Measurements from ENCODE around the gene CPED1. TPM values are rescaled to one million over a fixed set of nuclear protein-coding genes. Genes with fewer than 3 reads are reported as not detected.

Gene CPED1
- polyA plus RNA-seq, 1 donor from 2014 or later: not detected

DNA sequence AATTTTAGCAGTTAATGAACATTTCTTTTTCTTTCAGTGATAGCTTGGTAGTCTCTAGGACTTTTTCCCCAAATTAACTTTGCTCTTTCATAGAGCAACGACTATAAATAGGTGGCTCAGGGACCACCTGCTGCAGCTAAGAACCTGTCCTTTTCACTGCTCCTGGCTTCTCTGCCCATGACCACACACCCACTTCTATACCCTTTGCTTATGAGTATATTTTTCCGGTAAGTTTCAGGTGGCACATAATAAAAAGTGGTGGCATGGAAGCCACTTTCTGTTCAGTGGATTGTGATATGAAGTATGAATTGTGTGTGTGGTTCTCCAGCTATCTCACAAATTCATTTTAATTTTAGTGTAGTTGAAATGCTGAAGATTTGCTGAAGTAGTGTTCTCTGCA, 36.7 kb upstream of the CPED1 start:
- H3K9me3 ChIP-seq (ENCODE audit: low read length): no peaks in the 10 kb centered on the region
- H3K9me2 ChIP-seq (ENCODE audit: insufficient read depth, low read length): no peaks in the 10 kb centered on the region
- H2AFZ ChIP-seq (ENCODE audit: low read depth, low read length): no peak overlapping the region
- peak overlapping the region; percentile 91 for H3K9ac ChIP-seq (ENCODE audit: low read length)
- H3K4me2 ChIP-seq (ENCODE audit: low read length): peak overlapping the region; percentile 93
- no peak overlapping the region for H3K27ac ChIP-seq (ENCODE audit: low read length)
- peaks cover 25% of the 10 kb centered on the region for H3K79me2 ChIP-seq (replicated peaks; ENCODE audit: insufficient read depth, low read length)
- no peak for TF ChIP-seq EP300 (conservative IDR thresholded peaks at IDR 0.05; ENCODE audit: poor library complexity, severe bottlenecking)
- TF ChIP-seq, protein P1, sequence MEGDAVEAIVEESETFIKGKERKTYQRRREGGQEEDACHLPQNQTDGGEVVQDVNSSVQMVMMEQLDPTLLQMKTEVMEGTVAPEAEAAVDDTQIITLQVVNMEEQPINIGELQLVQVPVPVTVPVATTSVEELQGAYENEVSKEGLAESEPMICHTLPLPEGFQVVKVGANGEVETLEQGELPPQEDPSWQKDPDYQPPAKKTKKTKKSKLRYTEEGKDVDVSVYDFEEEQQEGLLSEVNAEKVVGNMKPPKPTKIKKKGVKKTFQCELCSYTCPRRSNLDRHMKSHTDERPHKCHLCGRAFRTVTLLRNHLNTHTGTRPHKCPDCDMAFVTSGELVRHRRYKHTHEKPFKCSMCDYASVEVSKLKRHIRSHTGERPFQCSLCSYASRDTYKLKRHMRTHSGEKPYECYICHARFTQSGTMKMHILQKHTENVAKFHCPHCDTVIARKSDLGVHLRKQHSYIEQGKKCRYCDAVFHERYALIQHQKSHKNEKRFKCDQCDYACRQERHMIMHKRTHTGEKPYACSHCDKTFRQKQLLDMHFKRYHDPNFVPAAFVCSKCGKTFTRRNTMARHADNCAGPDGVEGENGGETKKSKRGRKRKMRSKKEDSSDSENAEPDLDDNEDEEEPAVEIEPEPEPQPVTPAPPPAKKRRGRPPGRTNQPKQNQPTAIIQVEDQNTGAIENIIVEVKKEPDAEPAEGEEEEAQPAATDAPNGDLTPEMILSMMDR (IDR thresholded peaks at IDR 0.05; ENCODE audit: poor library complexity, severe bottlenecking): no peak
- no peak for TF ChIP-seq EZH2 (IDR thresholded peaks at IDR 0.05; ENCODE audit: borderline replicate concordance, insufficient read depth, low read length, poor library complexity, severe bottlenecking)
- no peak for TF ChIP-seq TAF1 (IDR thresholded peaks at IDR 0.05; ENCODE audit: low read depth)
- no peak for TF ChIP-seq RAD21 (conservative IDR thresholded peaks at IDR 0.05)
- TF ChIP-seq POLR2AphosphoS5 (IDR thresholded peaks at IDR 0.05): no peak
- TF ChIP-seq, protein P2, sequence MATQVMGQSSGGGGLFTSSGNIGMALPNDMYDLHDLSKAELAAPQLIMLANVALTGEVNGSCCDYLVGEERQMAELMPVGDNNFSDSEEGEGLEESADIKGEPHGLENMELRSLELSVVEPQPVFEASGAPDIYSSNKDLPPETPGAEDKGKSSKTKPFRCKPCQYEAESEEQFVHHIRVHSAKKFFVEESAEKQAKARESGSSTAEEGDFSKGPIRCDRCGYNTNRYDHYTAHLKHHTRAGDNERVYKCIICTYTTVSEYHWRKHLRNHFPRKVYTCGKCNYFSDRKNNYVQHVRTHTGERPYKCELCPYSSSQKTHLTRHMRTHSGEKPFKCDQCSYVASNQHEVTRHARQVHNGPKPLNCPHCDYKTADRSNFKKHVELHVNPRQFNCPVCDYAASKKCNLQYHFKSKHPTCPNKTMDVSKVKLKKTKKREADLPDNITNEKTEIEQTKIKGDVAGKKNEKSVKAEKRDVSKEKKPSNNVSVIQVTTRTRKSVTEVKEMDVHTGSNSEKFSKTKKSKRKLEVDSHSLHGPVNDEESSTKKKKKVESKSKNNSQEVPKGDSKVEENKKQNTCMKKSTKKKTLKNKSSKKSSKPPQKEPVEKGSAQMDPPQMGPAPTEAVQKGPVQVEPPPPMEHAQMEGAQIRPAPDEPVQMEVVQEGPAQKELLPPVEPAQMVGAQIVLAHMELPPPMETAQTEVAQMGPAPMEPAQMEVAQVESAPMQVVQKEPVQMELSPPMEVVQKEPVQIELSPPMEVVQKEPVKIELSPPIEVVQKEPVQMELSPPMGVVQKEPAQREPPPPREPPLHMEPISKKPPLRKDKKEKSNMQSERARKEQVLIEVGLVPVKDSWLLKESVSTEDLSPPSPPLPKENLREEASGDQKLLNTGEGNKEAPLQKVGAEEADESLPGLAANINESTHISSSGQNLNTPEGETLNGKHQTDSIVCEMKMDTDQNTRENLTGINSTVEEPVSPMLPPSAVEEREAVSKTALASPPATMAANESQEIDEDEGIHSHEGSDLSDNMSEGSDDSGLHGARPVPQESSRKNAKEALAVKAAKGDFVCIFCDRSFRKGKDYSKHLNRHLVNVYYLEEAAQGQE (IDR thresholded peaks at IDR 0.05; ENCODE audit: borderline replicate concordance): no peak
- no peak for TF ChIP-seq SMC3 (conservative IDR thresholded peaks at IDR 0.05; ENCODE audit: poor library complexity)
- no peak for TF ChIP-seq MXI1 (conservative IDR thresholded peaks at IDR 0.05; ENCODE audit: poor library complexity, severe bottlenecking)
- H3K36me3 ChIP-seq (ENCODE audit: insufficient read depth, low read length): peaks cover 7% of the 10 kb centered on the region
- H3K27me3 ChIP-seq (ENCODE audit: insufficient read depth, low read depth, low read length): no peaks in the 10 kb centered on the region
- H3F3A ChIP-seq (ENCODE audit: insufficient read depth, low read length, poor library complexity, severe bottlenecking): no peaks in the 10 kb centered on the region
- no peaks in the 10 kb centered on the region for H4K20me1 ChIP-seq (ENCODE audit: insufficient read depth)
- peak overlapping the region; percentile 86 for H3K4me3 ChIP-seq (ENCODE audit: low read length)

DNA sequence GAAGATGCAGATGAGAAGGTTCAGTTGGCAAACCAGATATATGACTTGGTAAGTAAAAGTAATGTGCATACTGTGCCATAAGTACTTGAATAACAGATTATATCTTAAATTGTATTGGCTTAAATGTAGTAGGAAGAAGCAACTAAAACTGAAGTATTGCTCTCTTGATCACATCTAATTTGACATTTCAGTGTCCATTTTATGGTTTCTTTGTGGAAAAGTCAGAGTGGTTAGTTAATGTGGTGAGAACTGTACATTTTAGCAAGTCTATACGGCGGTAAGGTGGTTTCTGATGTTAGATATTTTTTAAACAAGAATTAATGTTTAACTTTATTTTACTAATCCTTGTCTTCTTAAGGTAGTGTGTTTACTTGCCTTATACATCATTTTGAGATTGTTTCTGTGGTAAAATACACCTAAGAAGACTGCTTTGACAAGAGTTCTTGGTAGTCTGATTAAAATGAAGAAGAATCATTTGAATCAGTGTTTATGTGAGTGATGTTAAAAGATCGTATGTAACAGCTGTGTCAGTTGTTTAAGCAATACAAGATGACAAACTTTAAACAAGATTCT, 32.8 kb upstream of the CPED1 start:
- no peak overlapping the region for H2AFZ ChIP-seq (ENCODE audit: low read depth, low read length)
- H3K4me3 ChIP-seq (ENCODE audit: low read length): no peak overlapping the region
- H3K27ac ChIP-seq (ENCODE audit: low read length): no peak overlapping the region
- no peak overlapping the region for H3K4me2 ChIP-seq (ENCODE audit: low read length)
- no peaks in the 10 kb centered on the region for H3K9me2 ChIP-seq (ENCODE audit: insufficient read depth, low read length)
- no peaks in the 10 kb centered on the region for H3K9me3 ChIP-seq (ENCODE audit: low read length)
- H3K9ac ChIP-seq (ENCODE audit: low read length): no peak overlapping the region
- H4K20me1 ChIP-seq (ENCODE audit: insufficient read depth): no peaks in the 10 kb centered on the region
- H3K27me3 ChIP-seq (ENCODE audit: insufficient read depth, low read depth, low read length): no peaks in the 10 kb centered on the region
- peaks cover 25% of the 10 kb centered on the region for H3K79me2 ChIP-seq (replicated peaks; ENCODE audit: insufficient read depth, low read length)
- TF ChIP-seq RAD21 (conservative IDR thresholded peaks at IDR 0.05): no peak
- TF ChIP-seq TAF1 (IDR thresholded peaks at IDR 0.05; ENCODE audit: low read depth): no peak
- TF ChIP-seq EP300 (conservative IDR thresholded peaks at IDR 0.05; ENCODE audit: poor library complexity, severe bottlenecking): no peak
- TF ChIP-seq, protein P1 (IDR thresholded peaks at IDR 0.05; ENCODE audit: poor library complexity, severe bottlenecking): no peak
- TF ChIP-seq, protein P2 (IDR thresholded peaks at IDR 0.05; ENCODE audit: borderline replicate concordance): no peak
- no peak for TF ChIP-seq MXI1 (conservative IDR thresholded peaks at IDR 0.05; ENCODE audit: poor library complexity, severe bottlenecking)
- no peak for TF ChIP-seq SMC3 (conservative IDR thresholded peaks at IDR 0.05; ENCODE audit: poor library complexity)
- TF ChIP-seq EZH2 (IDR thresholded peaks at IDR 0.05; ENCODE audit: borderline replicate concordance, insufficient read depth, low read length, poor library complexity, severe bottlenecking): no peak
- TF ChIP-seq POLR2AphosphoS5 (IDR thresholded peaks at IDR 0.05): no peak
- no peaks in the 10 kb centered on the region for H3F3A ChIP-seq (ENCODE audit: insufficient read depth, low read length, poor library complexity, severe bottlenecking)
- peaks cover 7% of the 10 kb centered on the region for H3K36me3 ChIP-seq (ENCODE audit: insufficient read depth, low read length)
